ENCODE data around the gene MED25.

The MED25 gene

GRCh38 chr19:49845414-49845813 is 27.3 kb downstream of the MED25 start:
- no peak for DNase-seq

- DNase-seq, result no peak
Observed at GRCh38 chr19:49846408-49846807, 28.3 kb downstream of the MED25 start.

GRCh38 chr19:49847731-49848696 is 29.9 kb downstream of the MED25 start:
- DNase-seq, result no peak

- no peak for DNase-seq
Observed at GRCh38 chr19:49848938-49849337, 30.8 kb downstream of the MED25 start.

GRCh38 chr19:49849433-49850220 is 31.5 kb downstream of the MED25 start:
- DNase-seq, result no peak

- DNase-seq, result no peak
Observed at GRCh38 chr19:49850221-49850486, 32.1 kb downstream of the MED25 start.

- peak; percentile 94 for DNase-seq
Observed at GRCh38 chr19:49850487-49851342, 32.6 kb downstream of the MED25 start, which contains the start of gene PTOV1. Gene PTOV1, plus strand, starts transcription at chr19:49851159.

- DNase-seq, result no peak
Observed at GRCh38 chr19:49851456-49852259, 33.6 kb downstream of the MED25 start.

- no peak for DNase-seq
Observed at GRCh38 chr19:49852631-49853126, 34.6 kb downstream of the MED25 start.

- DNase-seq, result no peak
Observed at GRCh38 chr19:49853852-49854377, 35.8 kb downstream of the MED25 start.

GRCh38 chr19:49854378-49855263 is 36.5 kb downstream of the MED25 start:
- no peak for DNase-seq

- no peak for DNase-seq
Observed at GRCh38 chr19:49855277-49855675, 37.2 kb downstream of the MED25 start.

GRCh38 chr19:49855676-49856573 is 37.8 kb downstream of the MED25 start:
- no peak for DNase-seq

- DNase-seq, result no peak
Observed at GRCh38 chr19:49856574-49857021, 38.5 kb downstream of the MED25 start.

GRCh38 chr19:49857061-49857837 is 39.2 kb downstream of the MED25 start:
- no peak for DNase-seq

- no peak for DNase-seq
Observed at GRCh38 chr19:49857838-49858087, 39.7 kb downstream of the MED25 start.

- DNase-seq, result no peak
Observed at GRCh38 chr19:49858088-49858985, 40.2 kb downstream of the MED25 start.
